Activated CD4-positive, alpha-beta T cell treated with anti-CD3 and anti-CD28 coated beads for 1 hour (primary cell): ENCODE data around the gene ZNF644.

Experiments used
- DNase-seq: peaks from one replicate; pipeline ENCODE4 v3.0.0-alpha.2; 2020

ZNF644 gene

DNA sequence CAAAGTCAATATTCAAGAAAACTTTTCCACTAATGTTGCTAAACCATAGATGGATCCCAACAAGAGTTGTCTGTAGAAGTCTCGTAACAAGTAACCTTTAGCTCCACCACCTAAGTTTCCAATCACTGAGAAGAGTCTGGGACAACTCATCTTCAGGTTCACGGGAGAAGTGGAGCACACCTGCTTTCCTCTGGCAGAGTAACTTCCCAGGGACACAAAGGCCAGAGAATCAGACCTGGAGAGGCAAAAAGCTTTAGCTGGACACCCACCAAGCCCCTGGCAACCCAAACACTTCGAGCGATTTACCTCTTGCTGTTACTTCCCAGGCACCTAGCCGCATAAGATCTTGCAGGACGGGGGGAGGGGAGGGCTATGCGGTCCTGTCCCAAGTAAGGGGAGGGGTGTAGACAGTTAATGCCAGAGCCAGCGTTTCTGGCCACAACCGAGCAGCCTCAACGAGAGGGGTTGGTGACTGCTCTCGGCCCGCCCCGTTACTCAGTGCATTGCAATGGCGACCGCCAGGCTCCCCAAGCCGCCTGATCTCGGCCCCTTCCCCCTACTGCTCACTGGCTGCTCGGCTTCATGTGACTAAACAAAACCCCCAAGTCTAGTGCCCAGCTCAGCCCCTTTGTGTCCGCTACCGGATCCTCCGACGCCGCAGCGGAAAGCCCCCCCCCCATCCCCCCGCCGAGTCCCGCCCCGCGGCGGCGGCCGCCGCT lies 709 bp downstream of the ZNF644 start:
- DNase-seq: peak; percentile 41

- no peak for DNase-seq
Measured at GRCh38 chr1:91020486-91020885, 1.3 kb downstream of the ZNF644 start.

DNA sequence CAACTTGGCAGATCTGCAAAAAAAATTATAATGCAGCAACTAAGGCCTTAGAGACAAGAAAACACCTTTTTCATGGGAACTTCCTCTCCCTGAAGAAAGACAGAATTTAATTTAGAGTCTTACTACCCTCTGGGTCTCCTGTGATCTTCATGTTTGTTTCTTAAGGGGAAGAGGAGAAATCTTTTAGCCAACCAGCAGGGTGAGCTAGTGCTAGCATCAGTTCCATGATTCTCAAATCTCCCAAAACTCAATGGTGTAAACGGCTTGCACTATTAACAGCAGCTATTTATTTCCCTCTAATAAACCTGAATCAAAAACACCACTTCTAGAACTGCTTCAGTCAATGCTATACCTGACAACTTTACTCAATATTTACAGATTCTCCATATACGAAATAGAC lies 3.8 kb downstream of the ZNF644 start:
- DNase-seq: no peak

- no peak for DNase-seq
Measured at GRCh38 chr1:91015794-91016550, 5.9 kb downstream of the ZNF644 start.

DNA sequence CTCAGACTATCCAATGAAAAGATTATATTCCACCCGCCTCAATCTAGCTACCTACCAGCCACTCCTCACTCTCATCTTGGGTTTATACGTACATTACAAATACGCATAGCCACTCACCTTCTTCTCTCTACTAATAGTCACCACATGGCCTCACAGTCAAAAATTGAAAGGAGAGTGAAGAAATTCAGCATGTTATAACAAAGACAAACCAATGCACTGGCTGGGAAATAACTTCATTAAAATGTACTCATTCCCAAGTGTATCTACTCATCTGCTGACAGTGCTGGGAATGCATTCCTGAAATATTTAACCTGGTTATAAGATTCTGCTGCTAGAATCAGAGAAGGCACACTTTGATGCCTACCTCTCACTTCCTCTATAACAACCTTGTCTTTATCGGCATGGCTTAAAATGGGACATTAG lies 6.5 kb downstream of the ZNF644 start:
- DNase-seq: no peak

GRCh38 chr1:91014475-91014874 lies 7.4 kb downstream of the ZNF644 start:
- no peak for DNase-seq

- no peak for DNase-seq
Measured at GRCh38 chr1:91013302-91013701, 8.5 kb downstream of the ZNF644 start.

GRCh38 chr1:91012196-91012595 lies 9.6 kb downstream of the ZNF644 start:
- no peak for DNase-seq

GRCh38 chr1:91011726-91012125 lies 10.1 kb downstream of the ZNF644 start:
- DNase-seq: no peak

- no peak for DNase-seq
Measured at GRCh38 chr1:91007827-91008226, 14.0 kb downstream of the ZNF644 start.

DNA sequence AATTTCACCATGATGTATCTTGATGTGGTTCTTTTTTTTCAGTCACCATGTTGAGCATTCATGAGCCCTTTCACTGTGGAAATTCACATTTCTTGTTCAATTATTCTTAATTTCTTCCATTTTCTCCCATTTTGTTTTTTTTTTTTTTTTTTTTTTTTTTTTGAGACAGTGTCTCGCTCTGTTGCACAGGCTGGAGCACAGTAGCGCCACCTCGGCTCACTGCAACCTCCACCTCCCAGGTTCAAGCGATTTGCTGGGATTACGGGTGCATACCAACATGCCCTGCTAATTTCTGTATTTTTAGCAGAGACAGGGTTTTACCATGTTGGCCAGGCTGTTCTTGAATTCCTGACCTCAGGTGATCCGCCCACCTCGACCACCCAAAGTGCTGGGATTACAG lies 14.7 kb downstream of the ZNF644 start:
- no peak for DNase-seq

GRCh38 chr1:91006113-91006908 lies 15.5 kb downstream of the ZNF644 start:
- no peak for DNase-seq

- no peak for DNase-seq
Measured at GRCh38 chr1:91005285-91005684, 16.6 kb downstream of the ZNF644 start.

DNA sequence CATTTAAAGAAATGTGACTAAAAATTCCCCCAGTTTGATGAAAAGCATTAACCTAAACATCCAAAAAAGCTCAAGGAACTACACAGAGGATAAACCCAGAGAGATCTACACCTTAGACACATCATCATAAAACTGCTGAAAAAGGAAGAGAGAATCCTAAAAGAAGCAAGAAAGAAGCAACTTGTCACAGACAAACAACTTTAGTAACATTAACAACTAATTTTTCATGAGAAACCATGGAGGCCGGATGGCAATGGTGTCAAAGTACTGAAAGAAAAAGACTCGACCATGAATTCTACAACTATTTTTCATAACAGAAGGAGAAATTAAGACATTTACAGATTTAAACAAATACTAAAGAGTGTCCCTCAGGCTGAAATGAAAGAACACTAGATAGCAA lies 17.7 kb downstream of the ZNF644 start:
- DNase-seq: no peak

DNA sequence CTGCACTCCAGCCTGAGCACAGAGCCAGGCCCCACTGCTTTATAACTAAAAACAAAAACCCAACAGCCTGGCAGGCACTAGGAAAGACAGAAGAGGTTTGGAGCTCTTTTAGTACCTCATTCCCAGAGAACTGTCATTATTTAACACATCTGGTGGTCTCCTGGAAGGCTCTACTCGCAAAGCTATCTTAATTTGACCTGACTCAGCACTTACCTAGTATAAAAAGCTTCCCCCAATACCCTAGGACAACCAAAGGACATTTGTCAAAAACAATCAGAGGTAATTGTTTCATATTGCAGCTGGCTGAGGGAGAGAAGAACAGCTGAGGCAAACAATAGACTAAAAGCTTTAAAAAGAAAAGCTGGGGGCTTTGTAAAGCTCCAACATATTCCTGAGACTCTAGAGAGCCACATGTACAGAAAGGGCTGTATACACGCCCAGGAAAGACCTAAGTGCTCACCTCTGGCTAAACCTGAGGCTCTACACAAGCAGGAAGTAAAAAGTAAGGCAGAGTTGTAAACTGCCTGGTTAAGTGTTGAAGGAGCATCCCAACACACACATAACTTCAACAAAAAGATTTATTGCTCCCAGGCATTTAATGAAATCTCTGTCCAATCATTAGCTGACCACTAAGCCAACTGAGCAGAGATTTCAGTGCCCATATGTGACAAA lies 25.0 kb downstream of the ZNF644 start:
- DNase-seq: no peak

- DNase-seq: no peak
Measured at GRCh38 chr1:90995311-90995894, 26.4 kb downstream of the ZNF644 start.

- no peak for DNase-seq
Measured at GRCh38 chr1:90994461-90994860, 27.4 kb downstream of the ZNF644 start.

- DNase-seq: no peak
Measured at GRCh38 chr1:90993245-90993644, 28.6 kb downstream of the ZNF644 start.

DNA sequence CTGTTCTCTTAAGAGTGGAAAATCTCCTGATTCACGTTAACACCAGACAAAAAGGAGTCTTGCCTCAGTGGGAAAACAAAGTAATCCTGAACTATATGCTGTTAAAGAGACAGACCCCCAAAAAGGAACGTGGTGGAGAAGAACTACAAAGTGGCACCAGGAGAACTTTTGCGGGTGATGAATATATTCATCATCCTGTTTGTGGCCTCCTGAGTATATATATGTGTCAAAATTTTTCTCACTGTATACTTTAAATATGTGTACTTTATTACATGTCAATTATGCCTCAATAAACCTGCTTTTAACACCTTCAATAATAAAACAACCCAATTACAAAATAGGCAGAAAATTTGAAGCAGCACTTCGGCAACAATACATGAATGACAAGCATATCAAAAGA lies 31.1 kb downstream of the ZNF644 start:
- DNase-seq: no peak

GRCh38 chr1:90989990-90990389 lies 31.8 kb downstream of the ZNF644 start:
- no peak for DNase-seq

- DNase-seq: no peak
Measured at GRCh38 chr1:90989302-90989701, 32.5 kb downstream of the ZNF644 start.

GRCh38 chr1:90987841-90988240 lies 34.0 kb downstream of the ZNF644 start:
- DNase-seq: no peak

DNA sequence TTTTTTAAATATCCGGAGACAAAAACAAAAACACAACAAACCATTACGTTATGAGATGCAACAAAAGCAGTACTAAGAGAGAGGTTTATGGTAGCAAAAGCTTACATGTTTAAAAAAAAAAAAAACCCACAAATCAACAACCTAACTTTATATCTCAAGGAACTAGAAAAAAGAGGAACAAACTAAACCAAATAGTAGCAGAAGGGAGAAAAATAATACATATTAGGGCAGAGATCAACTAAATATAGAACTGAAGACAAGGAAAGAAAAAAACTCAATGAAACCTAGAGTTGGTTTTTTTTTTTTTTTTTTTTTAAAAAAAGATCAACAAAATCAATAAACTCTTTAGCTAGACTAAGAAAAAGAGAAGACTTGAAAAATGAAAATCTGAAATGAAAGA lies 34.9 kb downstream of the ZNF644 start:
- no peak for DNase-seq
